GM18519 (cell line): Measurements from ENCODE around the gene ETV2.
A peak's percentile ranks its signal among the peaks of the same experiment; 100 is the strongest.

Experiments used
- ATAC-seq: cut with Tn5 transposase; IDR thresholded peaks from one replicate; pipeline ENCODE4 v1.9.1; 2021; ENCODE audit warnings: mild to moderate bottlenecking, moderate library complexity; ENCODE audit not compliant: unreplicated experiment, low FRiP score

ETV2 gene

DNA sequence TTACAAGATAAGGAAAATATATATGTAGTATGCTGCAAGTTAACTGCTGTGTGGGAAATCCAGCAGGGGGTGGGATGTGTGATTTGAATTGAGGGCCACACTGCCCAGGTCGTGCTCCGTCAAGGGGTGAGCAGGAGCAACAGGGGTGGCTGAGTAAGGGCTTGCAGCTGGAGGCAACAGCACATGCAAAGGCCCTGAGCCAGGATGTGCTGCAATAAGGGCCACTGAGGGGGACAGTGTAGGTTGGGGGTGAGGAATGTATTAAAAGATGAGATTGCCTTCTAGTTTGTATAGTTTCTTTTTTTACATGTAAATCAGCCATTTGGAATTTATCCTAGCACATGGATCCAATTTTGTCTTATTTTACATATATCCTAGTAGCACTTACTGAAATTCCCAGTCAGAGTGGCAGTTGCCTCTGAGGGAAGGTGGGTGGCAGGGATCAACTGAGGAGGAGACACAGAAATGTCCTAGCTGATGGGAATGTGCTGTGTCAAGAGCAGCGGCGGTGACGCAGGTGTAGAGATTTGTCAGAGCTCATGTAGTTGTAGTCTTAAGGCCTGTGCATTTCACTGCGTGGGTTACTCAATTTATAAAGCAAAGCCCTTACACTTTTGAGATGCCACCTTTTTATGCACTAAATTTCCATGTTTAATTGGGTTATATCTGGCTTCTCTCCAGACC lies 18.1 kb upstream of the ETV2 start:
- no peak for ATAC-seq

DNA sequence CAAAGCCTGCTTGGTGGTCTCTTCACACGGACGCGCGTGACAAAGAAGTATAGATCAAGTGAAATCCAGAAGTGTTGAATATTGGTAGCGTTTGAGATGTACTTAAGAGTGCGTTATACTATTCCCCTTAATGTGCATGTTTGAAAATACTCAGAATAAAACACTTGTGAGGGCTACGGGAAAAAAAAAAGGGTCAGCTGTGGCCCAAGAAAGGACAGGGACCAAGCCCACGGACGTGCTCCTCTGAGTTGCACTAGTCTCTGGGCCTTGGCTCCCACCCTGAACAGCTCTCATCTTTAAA lies 13.3 kb upstream of the ETV2 start:
- ATAC-seq, result no peak

DNA sequence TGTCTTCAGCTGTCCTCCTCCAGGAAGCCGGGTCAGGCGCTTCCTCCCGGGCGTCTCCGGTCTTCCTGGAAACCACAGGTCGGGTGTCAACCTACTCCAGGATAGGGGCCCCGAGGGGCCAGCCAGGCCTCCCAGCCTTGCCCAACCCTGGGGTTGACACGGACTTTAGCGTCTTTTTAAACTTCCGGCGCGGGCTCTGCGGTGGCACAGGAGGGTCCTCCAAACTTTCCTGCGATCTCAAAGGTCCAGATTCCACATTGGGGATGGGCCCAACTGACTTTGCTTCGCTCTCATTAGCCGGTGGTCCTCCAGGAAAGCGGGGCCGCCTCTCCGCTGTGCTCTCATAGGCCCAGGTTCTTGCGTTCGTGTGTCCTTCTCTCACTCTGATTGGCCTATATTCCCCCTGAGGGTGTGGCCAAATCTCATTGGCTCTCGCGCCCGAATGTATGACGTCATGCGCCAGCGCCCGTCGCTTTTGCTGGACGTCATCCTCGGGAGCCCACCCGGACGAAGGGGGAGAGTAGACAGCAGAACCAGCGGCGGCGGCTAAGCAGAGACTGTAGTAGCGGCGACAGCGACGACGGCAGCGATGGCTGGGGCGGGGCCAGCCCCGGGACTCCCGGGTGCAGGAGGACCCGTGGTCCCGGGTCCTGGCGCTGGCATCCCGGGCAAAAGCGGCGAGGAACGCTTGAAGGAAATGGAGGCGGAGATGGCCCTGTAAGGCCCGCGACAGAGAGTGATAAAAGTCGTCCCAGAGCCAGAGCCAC lies 12.8 kb upstream of the ETV2 start, which contains the start of gene RBM42:
Gene RBM42 (plus strand): TSS at position 472 of the 767 bp plus-strand sequence. CDS start 118 bp downstream, at position 590.
- peak; percentile 72 for ATAC-seq

DNA sequence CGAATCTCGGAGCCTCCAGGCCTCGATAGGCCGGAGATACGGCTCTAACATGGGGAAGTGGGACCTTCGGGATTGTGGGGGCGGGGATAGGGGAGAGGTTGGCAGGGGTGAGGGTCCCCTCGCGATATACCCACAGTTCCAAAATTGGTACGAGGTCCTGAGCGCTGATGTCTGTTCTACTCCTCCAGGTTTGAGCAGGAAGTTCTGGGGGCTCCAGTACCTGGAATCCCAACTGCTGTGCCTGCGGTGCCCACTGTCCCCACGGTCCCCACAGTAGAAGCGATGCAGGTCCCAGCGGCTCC lies 12.3 kb upstream of the ETV2 start:
- no peak for ATAC-seq

DNA sequence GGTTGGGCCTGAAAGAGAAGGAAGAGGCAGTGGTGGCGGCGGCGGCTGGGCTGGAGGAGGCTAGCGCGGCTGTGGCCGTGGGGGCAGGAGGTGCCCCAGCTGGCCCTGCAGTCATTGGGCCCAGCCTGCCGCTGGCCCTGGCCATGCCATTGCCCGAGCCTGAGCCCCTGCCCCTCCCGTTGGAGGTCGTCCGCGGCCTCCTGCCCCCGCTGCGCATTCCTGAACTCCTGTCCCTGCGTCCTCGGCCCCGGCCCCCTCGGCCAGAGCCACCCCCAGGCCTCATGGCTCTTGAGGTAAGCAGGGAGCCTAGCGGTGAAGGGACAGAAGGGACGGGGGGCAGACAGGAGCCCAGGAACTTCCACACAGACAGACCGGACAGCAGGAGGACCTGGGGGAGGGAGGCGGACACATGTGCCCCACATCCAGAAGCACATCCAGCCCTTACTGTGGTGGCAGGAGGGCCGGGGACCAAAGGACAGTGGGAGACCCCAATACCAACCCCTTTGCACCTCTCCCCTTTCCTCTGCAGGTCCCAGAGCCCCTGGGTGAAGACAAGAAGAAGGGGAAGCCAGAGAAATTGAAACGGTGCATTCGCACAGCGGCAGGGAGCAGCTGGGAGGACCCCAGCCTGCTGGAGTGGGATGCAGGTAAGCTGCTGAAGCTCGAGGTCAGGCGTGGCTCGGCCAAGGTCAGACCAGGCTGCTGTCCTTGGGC lies 7.7 kb upstream of the ETV2 start:
- no peak for ATAC-seq

DNA sequence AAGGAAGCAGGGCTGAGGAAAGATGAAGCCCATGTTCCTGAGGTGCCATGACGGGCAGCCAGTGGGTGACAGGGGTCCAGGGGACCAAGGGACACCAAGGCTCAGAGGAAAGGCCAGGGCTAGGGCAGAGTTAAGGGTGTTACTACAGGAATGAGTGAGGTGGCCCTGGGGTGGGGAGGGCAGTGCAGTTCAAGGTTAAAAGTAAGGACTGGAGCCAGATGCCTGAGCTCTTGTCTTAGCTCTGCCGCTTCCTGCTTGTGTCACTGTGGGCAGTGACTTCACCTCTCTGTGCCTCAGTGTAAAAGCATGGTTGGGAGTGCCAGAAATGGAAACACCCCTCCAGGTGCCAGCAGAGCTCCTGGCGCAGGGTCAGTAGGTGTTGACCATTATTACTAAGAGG lies 4.9 kb upstream of the ETV2 start:
- ATAC-seq, result no peak

DNA sequence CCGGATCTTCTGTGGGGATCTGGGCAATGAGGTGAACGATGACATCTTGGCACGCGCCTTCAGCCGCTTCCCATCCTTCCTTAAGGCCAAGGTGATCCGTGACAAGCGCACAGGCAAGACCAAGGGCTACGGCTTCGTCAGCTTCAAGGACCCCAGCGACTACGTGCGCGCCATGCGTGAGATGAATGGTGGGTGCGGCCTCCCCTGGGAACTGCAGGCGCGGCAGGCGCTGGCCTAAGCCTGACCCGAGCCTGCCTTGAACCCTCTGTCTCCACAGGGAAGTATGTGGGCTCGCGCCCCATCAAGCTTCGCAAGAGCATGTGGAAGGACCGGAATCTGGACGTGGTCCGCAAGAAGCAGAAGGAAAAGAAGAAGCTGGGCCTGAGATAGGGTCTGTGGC lies 4.4 kb upstream of the ETV2 start:
- no peak for ATAC-seq

DNA sequence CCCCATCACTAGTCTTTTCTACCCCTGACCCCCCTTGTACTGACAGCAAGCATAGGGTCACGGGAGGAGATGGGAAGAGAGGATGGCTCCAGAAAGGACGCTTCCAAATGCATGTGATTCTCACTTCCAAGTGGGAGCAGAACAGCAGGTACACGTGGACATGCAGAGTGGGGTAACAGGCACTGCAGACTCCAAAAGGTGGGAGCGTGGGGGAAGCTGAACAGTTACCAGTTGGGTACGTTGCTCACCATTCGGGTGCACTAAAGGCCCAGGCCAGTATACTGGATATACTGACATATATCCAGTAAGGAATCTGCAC lies 2.3 kb upstream of the ETV2 start:
- ATAC-seq, result no peak

DNA sequence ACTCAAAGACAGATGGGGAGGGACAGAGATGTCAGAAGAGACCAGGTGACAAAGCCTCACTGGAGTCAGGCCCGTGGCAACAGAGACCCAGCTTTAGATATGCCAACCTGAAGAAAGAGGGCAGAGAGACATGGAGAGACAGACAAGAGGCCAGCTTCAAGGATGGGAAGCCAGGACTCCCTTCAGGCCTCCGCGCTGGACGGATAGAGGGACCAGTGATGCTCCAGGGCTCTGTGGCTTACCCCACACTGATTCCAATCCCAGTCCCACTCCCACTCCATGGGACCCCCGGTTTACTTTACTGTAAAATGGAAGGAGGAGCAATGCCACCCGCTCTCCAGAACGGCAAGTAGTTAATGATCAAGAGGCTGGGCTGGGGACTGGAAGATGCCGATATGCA lies 1.7 kb upstream of the ETV2 start:
- no peak for ATAC-seq

DNA sequence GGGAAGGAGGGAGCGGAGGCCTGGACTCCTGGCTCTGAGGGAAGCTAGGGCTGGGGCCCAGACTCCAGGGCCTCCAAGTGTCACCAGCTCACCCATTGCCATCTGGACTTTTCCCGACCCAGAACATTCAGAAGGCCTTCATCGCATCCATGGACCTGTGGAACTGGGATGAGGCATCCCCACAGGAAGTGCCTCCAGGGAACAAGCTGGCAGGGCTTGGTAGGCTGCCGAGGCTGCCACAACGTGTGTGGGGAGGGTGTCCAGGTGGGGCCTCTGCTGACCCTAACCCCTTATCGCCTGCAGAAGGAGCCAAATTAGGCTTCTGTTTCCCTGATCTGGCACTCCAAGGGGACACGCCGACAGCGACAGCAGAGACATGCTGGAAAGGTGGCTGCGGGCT lies 767 bp downstream of the ETV2 start:
- ATAC-seq, result no peak

DNA sequence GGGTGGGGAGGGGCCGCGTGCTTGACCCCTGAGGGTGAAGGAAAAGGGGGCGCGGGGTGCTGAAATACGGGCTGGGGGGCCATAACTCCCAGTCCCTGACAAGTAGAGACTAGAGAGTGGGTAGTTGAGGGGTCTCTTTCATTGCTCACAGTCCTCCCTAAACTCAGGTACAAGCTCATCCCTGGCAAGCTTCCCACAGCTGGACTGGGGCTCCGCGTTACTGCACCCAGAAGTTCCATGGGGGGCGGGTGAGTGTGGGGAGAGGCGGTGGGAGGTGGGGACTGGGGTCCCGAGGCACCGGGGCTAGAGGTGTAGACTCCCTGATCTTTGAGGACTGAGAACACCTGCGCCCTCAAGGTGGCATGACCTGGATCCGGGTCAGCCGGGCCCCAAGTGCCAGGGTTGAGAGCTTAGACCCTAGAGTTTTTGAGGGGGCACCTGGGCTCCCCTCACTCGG lies 1.3 kb downstream of the ETV2 start:
- ATAC-seq, result no peak

DNA sequence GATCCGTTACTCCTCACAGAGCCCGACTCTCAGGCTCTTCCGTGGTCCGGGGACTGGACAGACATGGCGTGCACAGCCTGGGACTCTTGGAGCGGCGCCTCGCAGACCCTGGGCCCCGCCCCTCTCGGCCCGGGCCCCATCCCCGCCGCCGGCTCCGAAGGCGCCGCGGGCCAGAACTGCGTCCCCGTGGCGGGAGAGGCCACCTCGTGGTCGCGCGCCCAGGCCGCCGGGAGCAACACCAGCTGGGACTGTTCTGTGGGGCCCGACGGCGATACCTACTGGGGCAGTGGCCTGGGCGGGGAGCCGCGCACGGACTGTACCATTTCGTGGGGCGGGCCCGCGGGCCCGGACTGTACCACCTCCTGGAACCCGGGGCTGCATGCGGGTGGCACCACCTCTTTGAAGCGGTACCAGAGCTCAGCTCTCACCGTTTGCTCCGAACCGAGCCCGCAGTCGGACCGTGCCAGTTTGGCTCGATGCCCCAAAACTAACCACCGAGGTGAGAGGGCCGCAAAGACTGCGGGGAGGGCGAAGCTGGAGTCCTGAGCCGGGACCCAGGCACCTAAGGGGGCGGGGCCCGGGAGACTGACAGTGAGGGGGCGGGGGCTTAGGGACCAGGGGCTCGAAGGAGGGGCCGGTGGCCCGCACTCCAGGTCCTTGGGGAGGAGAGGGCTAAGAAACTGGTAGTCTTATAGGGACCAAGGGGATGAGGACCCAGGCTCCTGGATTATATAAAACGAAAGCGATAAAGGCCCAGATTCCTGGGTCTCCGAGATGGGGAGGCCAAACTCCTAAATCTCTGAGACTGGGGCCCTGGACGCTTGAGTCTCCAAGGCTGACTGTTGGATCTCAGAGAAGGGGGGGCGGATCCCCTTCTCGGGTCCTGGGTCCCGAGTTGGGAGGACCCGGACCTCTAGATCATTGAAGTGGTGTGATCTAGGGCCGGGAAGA lies 2.0 kb downstream of the ETV2 start:
- ATAC-seq, result no peak

DNA sequence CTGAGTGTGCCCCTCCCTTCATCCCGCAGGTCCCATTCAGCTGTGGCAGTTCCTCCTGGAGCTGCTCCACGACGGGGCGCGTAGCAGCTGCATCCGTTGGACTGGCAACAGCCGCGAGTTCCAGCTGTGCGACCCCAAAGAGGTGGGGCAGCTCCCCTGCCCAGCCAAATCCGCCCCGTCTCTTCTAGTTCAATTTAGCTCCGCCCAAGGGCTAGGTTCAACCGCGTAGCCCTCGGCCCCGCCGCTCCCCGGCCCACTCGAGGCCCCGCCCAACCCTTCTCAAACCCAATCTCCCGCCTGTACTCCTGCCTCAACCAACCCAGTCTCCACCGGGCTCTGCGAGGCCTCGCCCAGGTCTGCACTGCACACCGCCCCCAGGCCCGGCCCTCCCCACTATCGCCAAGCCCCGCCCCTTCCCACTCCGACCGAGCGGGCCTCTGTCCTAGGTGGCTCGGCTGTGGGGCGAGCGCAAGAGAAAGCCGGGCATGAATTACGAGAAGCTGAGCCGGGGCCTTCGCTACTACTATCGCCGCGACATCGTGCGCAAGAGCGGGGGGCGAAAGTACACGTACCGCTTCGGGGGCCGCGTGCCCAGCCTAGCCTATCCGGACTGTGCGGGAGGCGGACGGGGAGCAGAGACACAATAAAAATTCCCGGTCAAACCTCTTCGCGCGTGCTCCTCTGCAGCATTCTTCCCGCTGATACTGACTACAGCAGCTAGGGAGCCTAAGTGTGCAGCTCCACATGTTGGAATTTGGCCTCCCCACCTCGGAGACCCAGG lies 2.9 kb downstream of the ETV2 start:
- peak; percentile 53 for ATAC-seq

DNA sequence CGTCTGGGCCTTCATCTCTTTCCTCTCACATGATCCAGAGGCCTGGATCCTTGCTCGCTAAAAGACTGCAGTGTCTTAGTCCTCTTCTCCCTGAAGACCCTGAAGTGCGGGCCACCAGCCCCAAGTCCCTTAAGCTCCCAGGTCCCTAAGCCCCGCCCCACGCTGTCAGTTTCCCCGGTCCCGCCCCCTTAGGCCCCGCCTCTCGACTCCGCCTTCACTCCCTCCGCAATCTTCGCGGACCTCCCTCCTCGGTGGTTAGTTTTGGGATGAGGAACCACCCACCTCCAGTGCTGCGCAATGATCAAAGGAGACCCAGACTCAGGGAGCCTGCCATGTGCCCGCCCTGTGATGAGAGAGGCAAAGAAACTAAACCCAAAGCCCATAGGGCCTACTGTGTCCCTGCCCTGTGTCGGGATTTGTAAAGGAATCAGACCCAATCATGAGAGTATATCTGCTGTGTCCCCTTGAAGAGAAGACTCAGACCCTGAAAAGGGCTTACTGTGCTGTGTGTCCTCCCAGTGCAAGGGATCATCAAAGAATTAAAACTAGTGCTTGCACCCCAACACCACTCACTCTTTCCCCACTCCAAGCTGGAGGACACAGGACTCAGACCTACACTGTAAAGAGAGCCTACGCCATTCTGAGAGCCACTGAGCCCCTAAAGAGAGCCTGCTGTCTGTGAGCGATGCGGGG lies 3.6 kb downstream of the ETV2 start:
- no peak for ATAC-seq

DNA sequence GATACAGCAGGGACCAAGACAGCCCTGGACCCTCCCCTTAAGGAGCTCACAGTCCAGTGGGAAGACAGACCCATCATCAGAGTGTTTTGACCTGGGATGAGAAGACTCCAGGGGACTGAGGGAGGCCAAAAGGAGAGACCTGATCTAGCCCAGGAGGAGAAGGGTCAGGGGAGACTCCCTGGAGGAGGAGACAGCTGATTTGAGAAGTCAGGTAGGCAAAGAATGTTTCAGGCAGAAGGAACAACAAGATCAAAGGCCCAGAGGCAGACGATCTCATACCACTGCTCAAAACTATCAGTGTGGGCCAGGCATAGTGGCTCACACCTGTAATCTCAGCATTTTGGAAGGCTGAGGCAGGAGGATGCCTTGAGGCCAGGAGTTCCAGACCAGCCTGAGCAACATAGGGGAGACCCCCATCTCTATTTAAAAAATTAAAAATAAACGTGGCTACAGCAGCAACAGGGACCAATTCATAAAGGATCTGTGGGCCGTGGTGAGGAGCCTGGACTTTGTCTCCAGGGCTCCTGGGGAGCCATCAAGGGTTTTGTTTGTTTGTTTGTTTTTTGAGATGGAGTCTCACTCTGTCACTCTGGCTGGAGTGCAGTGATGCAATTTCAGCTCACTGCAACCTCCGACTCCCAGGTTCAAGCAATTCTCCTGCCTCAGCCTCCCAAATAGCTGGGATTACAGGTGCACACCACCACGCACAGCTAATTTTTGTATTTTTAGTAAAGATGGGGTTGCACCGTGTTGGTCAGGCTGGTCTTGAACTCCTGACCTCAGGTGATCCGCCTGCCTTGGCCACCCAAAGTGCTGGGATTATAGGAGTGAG lies 4.4 kb downstream of the ETV2 start:
- ATAC-seq, result no peak

DNA sequence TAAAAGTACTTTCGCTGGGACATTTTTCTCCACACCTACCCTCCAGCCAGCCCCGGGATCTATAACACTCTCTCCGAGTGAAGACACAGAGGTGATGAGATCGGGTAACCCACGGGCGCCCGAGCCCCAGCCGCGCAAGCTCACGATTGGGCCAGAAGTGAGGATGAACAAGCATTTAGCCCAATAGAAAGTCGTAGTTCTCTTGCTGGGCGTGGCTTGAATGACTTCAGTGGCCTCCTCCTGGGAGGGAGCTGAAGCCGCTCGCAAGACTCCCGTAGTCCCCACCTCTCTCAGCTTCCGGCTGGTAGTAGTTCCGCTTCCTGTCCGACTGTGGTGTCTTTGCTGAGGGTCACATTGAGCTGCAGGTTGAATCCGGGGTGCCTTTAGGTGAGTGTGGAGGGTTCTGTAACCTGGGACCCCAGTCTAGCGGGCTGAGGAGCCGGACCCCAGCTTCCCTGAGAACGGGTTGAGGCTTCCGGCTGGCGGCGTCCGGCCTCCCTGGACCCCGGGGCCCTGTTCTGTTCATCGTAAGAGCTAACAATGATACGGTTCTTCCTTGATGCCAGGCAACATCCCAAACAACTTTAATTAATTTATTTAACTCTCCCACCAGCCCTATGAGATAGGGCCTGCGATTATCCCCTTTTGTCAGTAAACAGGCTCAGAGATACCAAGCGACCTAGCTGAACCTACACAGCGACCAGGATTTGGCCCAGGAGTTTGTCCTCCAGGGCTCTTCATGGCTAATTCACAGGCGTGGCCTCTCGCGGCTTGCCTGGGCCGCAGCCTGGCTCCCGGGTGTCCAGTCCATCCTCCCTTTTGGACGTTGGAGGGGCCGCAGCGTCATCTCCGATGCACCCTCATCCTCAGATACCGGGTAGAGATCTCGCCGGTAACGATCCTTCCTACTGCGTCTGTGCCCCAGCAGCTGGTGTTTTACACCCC lies 6.7 kb downstream of the ETV2 start, which contains the start of gene COX6B1:
Gene COX6B1 (plus strand): TSS at position 307 of the 945 bp plus-strand sequence. CDS start 2,921 bp downstream, outside the sequence.
- peak; percentile 46 for ATAC-seq

DNA sequence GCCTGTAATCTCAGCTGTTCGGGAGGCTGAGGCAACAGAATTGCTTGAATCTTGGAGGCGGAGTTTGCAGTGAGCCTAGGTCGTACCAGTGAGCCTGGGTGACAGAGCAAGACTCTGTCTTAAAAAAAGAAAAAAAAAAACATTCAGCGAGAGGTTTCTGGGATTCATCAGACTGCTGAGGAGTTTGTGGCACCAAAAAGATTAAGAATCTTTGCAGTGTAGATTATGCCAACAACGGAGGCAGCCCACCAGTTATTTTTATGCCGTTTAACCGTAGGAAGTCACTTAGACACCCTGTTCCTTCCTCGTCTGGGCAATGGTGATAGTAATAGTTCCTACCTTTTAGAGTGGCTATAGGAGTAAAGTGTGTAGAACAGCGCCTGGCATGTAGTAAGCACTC lies 9.0 kb downstream of the ETV2 start:
- ATAC-seq, result no peak
